H1 (cell line): ENCODE data around the gene RAB6D. TPM values are rescaled to one million over a fixed set of nuclear protein-coding genes. Genes with fewer than 3 reads are reported as not detected.
"Not testable (repeated sequence)": the region's sequence is repeated elsewhere in the genome, so short reads cannot be mapped to it uniquely, and the experiment has no call there.

ENCODE experiments used
- CTCF ChIA-PET: fragments of 300-600 bp; sonication (Branson Sonifier 250); formaldehyde crosslinking; loops from one replicate; lab custom pipeline; 2021; ENCODE audit not compliant: partially characterized antibody; lab: Charles Lee
- POLR2A ChIA-PET: fragments of 300-600 bp; sonication (Branson Sonifier 250); formaldehyde crosslinking; loops from one replicate; lab custom pipeline; 2021; ENCODE audit warnings: inconsistent platforms; ENCODE audit not compliant: partially characterized antibody; lab: Charles Lee
- DNase-seq, 2 experiments: peaks; one replicate each; pipeline versions ENCODE4 v3.0.0 to v3.0.0-alpha.2; 2010 to 2022; ENCODE audit warnings: low spot score in 2 of 2, low read depth in 1 of 2, mixed read lengths in 1 of 2
- FAIRE-seq: peaks from 2 replicates; lab custom pipeline; 2011; peaks lifted over from hg19 to GRCh38; lab: Jason Lieb, UNC
- H2AFZ ChIP-seq: 2 replicates; pipeline ENCODE4 v1.8.1; 2012; ENCODE audit warnings: low read length, inconsistent platforms
- H2AK5ac ChIP-seq: 2 replicates; pipeline ENCODE4 v1.6.1; 2013; ENCODE audit warnings: low read depth, low read length
- H2BK120ac ChIP-seq: replicated peaks from 2 replicates; pipeline ENCODE3; 2013; ENCODE audit warnings: low read depth, low read length, inconsistent platforms
- H2BK12ac ChIP-seq: 2 replicates; pipeline ENCODE4 v1.6.1; 2013; ENCODE audit warnings: low read depth, low read length
- H2BK15ac ChIP-seq: 2 replicates; pipeline ENCODE4 v1.6.1; 2013; ENCODE audit warnings: low read length
- H2BK20ac ChIP-seq: 2 replicates; pipeline ENCODE4 v1.6.1; 2013; ENCODE audit warnings: low read length
- H2BK5ac ChIP-seq: 2 replicates; pipeline ENCODE4 v1.6.1; 2013; ENCODE audit warnings: low read depth, low read length
- H3K14ac ChIP-seq: 2 replicates; pipeline ENCODE4 v1.6.1; 2013; ENCODE audit warnings: inconsistent platforms; ENCODE audit not compliant: insufficient read length
- H3K18ac ChIP-seq: 2 replicates; pipeline ENCODE4 v1.6.1; 2013; ENCODE audit warnings: low read length; ENCODE audit errors: extremely low read depth
- H3K23ac ChIP-seq: 2 replicates; pipeline ENCODE4 v1.6.1; 2013; ENCODE audit warnings: inconsistent platforms; ENCODE audit not compliant: insufficient read length
- H3K23me2 ChIP-seq: 2 replicates; pipeline ENCODE4 v1.6.1; 2013; ENCODE audit warnings: low read depth, low read length
- H3K27ac ChIP-seq: 2 replicates; pipeline ENCODE4 v1.6.1; 2011; ENCODE audit warnings: low read depth, low read length, inconsistent platforms
- H3K27me3 ChIP-seq, 4 experiments: replicated peaks in 1 of 4; 1 replicate in 1 of 4; 2 replicates in 3 of 4; pipeline versions ENCODE4 v1.6.1 to v1.8.1; 2011 to 2013; ENCODE audit warnings: low read length in 3 of 4, mild to moderate bottlenecking in 3 of 4, inconsistent platforms in 2 of 4, mixed read lengths in 2 of 4, moderate library complexity in 1 of 4; ENCODE audit not compliant: control insufficient read depth in 3 of 4, insufficient read depth in 3 of 4; ENCODE audit errors: extremely low read depth in 1 of 4
- H3K36me3 ChIP-seq, 4 experiments: 2 replicates each; pipeline versions ENCODE4 v1.6.1 to v1.8.1; 2011 to 2013; ENCODE audit warnings: mild to moderate bottlenecking in 4 of 4, low read length in 3 of 4, moderate library complexity in 2 of 4, control low read depth in 1 of 4, inconsistent platforms in 1 of 4; ENCODE audit not compliant: insufficient read depth in 4 of 4, control insufficient read depth in 2 of 4
- H3K4ac ChIP-seq: replicated peaks from 2 replicates; pipeline ENCODE3; 2013; ENCODE audit warnings: low read length, low read depth, mixed read lengths, inconsistent platforms; ENCODE audit not compliant: insufficient read length
- H3K4me1 ChIP-seq, 4 experiments: replicated peaks in 1 of 4; 1 replicate in 1 of 4; 2 replicates in 3 of 4; pipeline versions ENCODE4 v1.6.1 to v1.8.1; 2011 to 2013; ENCODE audit warnings: low read length in 3 of 4, inconsistent platforms in 2 of 4, mixed read lengths in 1 of 4; ENCODE audit not compliant: insufficient read depth in 4 of 4, control insufficient read depth in 3 of 4
- H3K4me2 ChIP-seq, 2 experiments: 2 replicates each; pipeline versions ENCODE4 v1.6.1 to v1.8.1; 2011 to 2013; ENCODE audit warnings: low read depth in 2 of 2, low read length in 2 of 2, control low read depth in 1 of 2, inconsistent platforms in 1 of 2, mild to moderate bottlenecking in 1 of 2; ENCODE audit not compliant: insufficient read depth in 1 of 2
- H3K4me3 ChIP-seq, 4 experiments: fragments of 200-600, 300-600 bp in 1 of 4; sonication (generic), shearing (Covaris generic), sonication (Bioruptor Twin) in 1 of 4; 2 replicates each; pipeline versions ENCODE4 v1.5.1 to v1.8.1; 2011 to 2016; ENCODE audit warnings: low read length in 4 of 4, low read depth in 3 of 4, control low read depth in 2 of 4, inconsistent platforms in 2 of 4, mild to moderate bottlenecking in 2 of 4, mixed read lengths in 1 of 4, moderate library complexity in 1 of 4; ENCODE audit not compliant: insufficient read depth in 2 of 4; ENCODE audit errors: extremely low read depth in 1 of 4
- H3K56ac ChIP-seq: replicated peaks from 2 replicates; pipeline ENCODE3; 2013; ENCODE audit warnings: low read depth, mild to moderate bottlenecking, mixed read lengths, low read length, inconsistent platforms; ENCODE audit not compliant: insufficient read length
- H3K79me1 ChIP-seq: 2 replicates; pipeline ENCODE4 v1.6.1; 2013; ENCODE audit warnings: low read depth, low read length, control low read depth
- H3K79me2 ChIP-seq, 2 experiments: 2 replicates each; pipeline versions ENCODE4 v1.6.1 to v1.8.1; 2012 to 2013; ENCODE audit warnings: low read length in 2 of 2, mild to moderate bottlenecking in 2 of 2, inconsistent platforms in 1 of 2; ENCODE audit not compliant: insufficient read depth in 2 of 2, control insufficient read depth in 1 of 2
- H3K9ac ChIP-seq, 4 experiments: replicated peaks in 1 of 4; 1 replicate in 1 of 4; 2 replicates in 3 of 4; pipeline versions ENCODE4 v1.6.1 to v1.8.1; 2011 to 2013; ENCODE audit warnings: low read depth in 3 of 4, low read length in 3 of 4, control low read depth in 2 of 4, mild to moderate bottlenecking in 2 of 4, moderate library complexity in 2 of 4, inconsistent platforms in 1 of 4; ENCODE audit errors: extremely low read depth in 1 of 4
- H3K9me3 ChIP-seq, 2 experiments: 2 replicates each; pipeline versions ENCODE4 v1.6.1 to v1.8.1; 2012 to 2013; ENCODE audit warnings: mild to moderate bottlenecking in 2 of 2, moderate library complexity in 2 of 2, control low read depth in 1 of 2, inconsistent platforms in 1 of 2, low read depth in 1 of 2, low read length in 1 of 2, mixed read lengths in 1 of 2; ENCODE audit not compliant: insufficient read depth in 2 of 2
- H4K20me1 ChIP-seq, 2 experiments: replicated peaks in 1 of 2; 2 replicates each; pipeline versions ENCODE3 to v1.8.1; 2011 to 2013; ENCODE audit warnings: inconsistent platforms in 2 of 2, low read length in 2 of 2, mild to moderate bottlenecking in 1 of 2; ENCODE audit not compliant: insufficient read depth in 2 of 2, control insufficient read depth in 1 of 2
- H4K5ac ChIP-seq: 2 replicates; pipeline ENCODE4 v1.6.1; 2013; ENCODE audit warnings: low read length, low read depth, mixed read lengths, inconsistent platforms; ENCODE audit not compliant: insufficient read length
- H4K8ac ChIP-seq: 2 replicates; pipeline ENCODE4 v1.8.0; 2013; ENCODE audit warnings: mild to moderate bottlenecking, moderate library complexity, low read length, inconsistent platforms; ENCODE audit not compliant: insufficient read depth; ENCODE audit errors: extremely low read depth
- H4K91ac ChIP-seq: replicated peaks from 2 replicates; pipeline ENCODE3; 2013; ENCODE audit warnings: low read length, mixed read lengths, inconsistent platforms; ENCODE audit not compliant: insufficient read length
- WGBS, 2 experiments: shearing (Covaris generic) in 1 of 2; methylation state at CpG; one replicate each; pipeline versions ENCODE4 v1.1.6 to v1.1.7; 2013 to 2015; ENCODE audit warnings: low lambda C conversion rate in 2 of 2, mixed read lengths in 2 of 2, inconsistent platforms in 1 of 2, low coverage in 1 of 2, missing lambda C conversion rate in 1 of 2; ENCODE audit not compliant: insufficient replicate concordance in 2 of 2, insufficient coverage in 1 of 2, insufficient read length in 1 of 2; ENCODE audit errors: extremely low coverage in 1 of 2, missing lambda C conversion rate in 1 of 2; 5-methylcytosine and 5-hydroxymethylcytosine counted together
- polyA plus RNA-seq, 7 experiments: library from polyadenylated mRNA; depleted of rRNA in 3 of 7; stranded (reverse) in 5 of 7; unstranded in 2 of 7; fragments of >200 nt in 5 of 7; fragments of 200-250 nt in 2 of 7; gene quantifications; 1 replicate in 5 of 7; 2 replicates in 1 of 7; 4 replicates in 1 of 7; pipeline versions ENCODE4 v1.2.1 to v1.2.3, GENCODE V29; 2011 to 2013; ENCODE audit warnings: missing spikeins in 2 of 7, mixed read lengths in 2 of 7
- total RNA-seq: library from RNA; stranded (reverse); fragmentation: NEBNext Ultra II Directional; extraction: Animal tissue kit (Norgen Biotek cat#: 25700); gene quantifications from 2 replicates; pipeline ENCODE4 v1.2.1, GENCODE V29; 2021

The RAB6D gene
- total and polyA plus RNA-seq, 2 of the 8 experiments (the other 6 are each of a cell fraction or from before 2014, with no cell fraction given) = 0.05 to 0.22 TPM

GRCh38 chr2:131396209-131396608 is 32.2 kb upstream of the RAB6D start:
- H2BK120ac ChIP-seq, H3K4me1 ChIP-seq, H4K20me1 ChIP-seq, H3K36me3 ChIP-seq, H3K56ac ChIP-seq, H3K18ac ChIP-seq, CTCF ChIA-PET, H4K91ac ChIP-seq, H2BK20ac ChIP-seq, H2AK5ac ChIP-seq, H3K23me2 ChIP-seq, H3K79me2 ChIP-seq, H3K14ac ChIP-seq, H3K9ac ChIP-seq, H2BK15ac ChIP-seq, H3K23ac ChIP-seq, H2BK5ac ChIP-seq, H3K9me3 ChIP-seq, H4K5ac ChIP-seq, H4K8ac ChIP-seq, H3K27ac ChIP-seq, H3K4me2 ChIP-seq, H3K4me3 ChIP-seq, DNase-seq, FAIRE-seq, H2BK12ac ChIP-seq, H3K4ac ChIP-seq, H2AFZ ChIP-seq, POLR2A ChIA-PET, H3K79me1 ChIP-seq: not testable (repeated sequence)
- WGBS, 2 experiments = 93% methylated on average over 1 of the region's 1 CpG; no CpG with 5 or more reads in 1 of the 2 experiments
- peaks cover 2 to 10% (median 6%) of the 10 kb centered on the region in 4 experiments; a peak in 6 of 7 replicates for H3K27me3 ChIP-seq
